PFSK-1 (cell line): ENCODE measurements around the gene CDHR2.

Experiments
- FOXP2 ChIP-seq: optimal IDR thresholded peaks from 2 replicates; pipeline ENCODE3; 2011; ENCODE audit warnings: borderline replicate concordance, control low read depth, inconsistent platforms; ENCODE audit not compliant: insufficient read depth; ENCODE audit errors: extremely low read length, extremely low read depth
- POLR2AphosphoS5 ChIP-seq: IDR thresholded peaks from 2 replicates; pipeline ENCODE4 v1.6.1; 2012; ENCODE audit warnings: low read depth, mild to moderate bottlenecking, control low read depth, low read length, moderate library complexity
- REST ChIP-seq, 2 experiments: IDR thresholded peaks; 2 replicates each; pipeline versions ENCODE4 v1.6.1 to v1.8.0; 2011 to 2012; ENCODE audit warnings: low read depth in 2 of 2, low read length in 2 of 2, control low read depth in 1 of 2, inconsistent platforms in 1 of 2, mild to moderate bottlenecking in 1 of 2, moderate library complexity in 1 of 2; ENCODE audit not compliant: insufficient read depth in 1 of 2
- SIN3A ChIP-seq: IDR thresholded peaks from 2 replicates; pipeline ENCODE4 v1.6.1; 2012; ENCODE audit warnings: mild to moderate bottlenecking, low read length, moderate library complexity, borderline replicate concordance; ENCODE audit not compliant: insufficient read depth
- TAF1 ChIP-seq: IDR thresholded peaks from 2 replicates; pipeline ENCODE4 v1.6.1; 2012; ENCODE audit warnings: low read length, control low read depth, borderline replicate concordance; ENCODE audit not compliant: insufficient read depth

DNA sequence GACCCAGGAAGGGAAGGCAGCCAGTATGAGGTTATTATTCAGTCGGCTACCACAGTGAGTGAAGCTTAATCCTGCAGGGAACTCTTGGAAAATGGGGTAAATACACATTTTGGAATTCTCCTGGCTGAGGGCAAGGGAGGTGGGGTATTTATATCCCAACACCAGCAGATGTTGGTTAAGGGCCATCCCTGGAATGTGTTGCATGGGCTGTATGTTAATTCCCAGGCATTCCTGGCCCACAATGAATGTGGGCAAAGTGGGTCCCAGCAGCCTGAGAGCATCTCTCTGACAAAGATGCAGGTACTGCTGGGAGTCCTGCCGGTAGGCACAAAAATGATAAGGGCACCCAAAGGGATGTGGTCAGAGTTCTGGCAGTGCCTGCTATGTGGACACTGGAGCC is 63.7 kb downstream of the CDHR2 start:
- TF ChIP-seq TAF1 = no peak
- no peak for TF ChIP-seq SIN3A
- no peak for TF ChIP-seq REST (IDR thresholded peaks at IDR 0.05; ENCODE audit: insufficient read depth in 1 of 2, low read depth in 2 of 2, low read length in 2 of 2)
- no peak for TF ChIP-seq POLR2AphosphoS5
- TF ChIP-seq FOXP2 = no peak
